ENCODE data around the gene RCVRN.

GRCh38 chr17:9868552-9868951, 36.5 kb downstream of the RCVRN start:
- TF ChIP-seq CTCF (IDR thresholded peaks at IDR 0.05): no peak
- TF ChIP-seq EP300 (IDR thresholded peaks at IDR 0.05): no peak
- no peak for TF ChIP-seq POLR2A (IDR thresholded peaks at IDR 0.05)

Measured in upper lobe of left lung (tissue), 4 donors.